Smooth muscle cell (in vitro differentiated cells): ENCODE results near the gene FZR1. TPM values are rescaled to one million over a fixed set of nuclear protein-coding genes. Genes with fewer than 3 reads are reported as not detected.

Experiments used
- DNase-seq: peaks from one replicate; lab custom pipeline; 2025; ENCODE audit not compliant: unreplicated experiment; lab: John Stamatoyannopoulos, UW
- H2AFZ ChIP-seq: fragments of 200-600 bp; sonication (generic); 2 replicates; pipeline ENCODE4 v1.6.0; 2016; ENCODE audit warnings: antibody characterized with exemption, low read depth, mild to moderate bottlenecking
- H3F3A ChIP-seq: fragments of 200-600 bp; sonication (generic); 2 replicates; pipeline ENCODE4 v1.6.0; 2017; ENCODE audit warnings: antibody characterized with exemption, low read depth
- H3K27ac ChIP-seq: fragments of 200-600 bp; sonication (generic); 2 replicates; pipeline ENCODE4 v1.5.1; 2016; ENCODE audit warnings: low read depth, mild to moderate bottlenecking
- H3K27me3 ChIP-seq: fragments of 200-600 bp; sonication (generic); 2 replicates; pipeline ENCODE4 v1.6.1; 2016; ENCODE audit warnings: low read depth, mild to moderate bottlenecking
- H3K36me3 ChIP-seq: fragments of 200-600 bp; sonication (generic); 2 replicates; pipeline ENCODE4 v1.5.1; 2016; ENCODE audit warnings: low read depth
- H3K4me1 ChIP-seq: fragments of 200-600 bp; sonication (generic); 2 replicates; pipeline ENCODE4 v1.5.1; 2016; ENCODE audit warnings: low read depth
- H3K4me2 ChIP-seq: fragments of 200-600 bp; sonication (generic); 2 replicates; pipeline ENCODE4 v1.6.0; 2016; ENCODE audit warnings: mild to moderate bottlenecking
- H3K4me3 ChIP-seq: fragments of 200-600 bp; sonication (generic); 2 replicates; pipeline ENCODE4 v1.5.1; 2016; ENCODE audit warnings: mild to moderate bottlenecking
- H3K79me2 ChIP-seq: fragments of 200-600 bp; sonication (generic); 2 replicates; pipeline ENCODE4 v1.6.0; 2016; ENCODE audit warnings: low read depth, mild to moderate bottlenecking
- H3K9ac ChIP-seq: fragments of 200-600 bp; sonication (generic); 2 replicates; pipeline ENCODE4 v1.6.0; 2016; ENCODE audit warnings: low read depth
- H3K9me3 ChIP-seq: fragments of 200-600 bp; sonication (generic); replicated peaks from 2 replicates; pipeline ENCODE4 v1.5.1; 2016; ENCODE audit warnings: low read depth
- H4K20me1 ChIP-seq: fragments of 200-600 bp; sonication (generic); 2 replicates; pipeline ENCODE4 v1.6.0; 2016; ENCODE audit warnings: low read depth
- CTCF ChIP-seq: fragments of 200-600 bp; sonication (generic); IDR thresholded peaks from 2 replicates; pipeline ENCODE4 v1.5.1; 2017; ENCODE audit warnings: borderline replicate concordance, mild to moderate bottlenecking, antibody characterized with exemption; ENCODE audit not compliant: insufficient read depth, poor library complexity, severe bottlenecking
- WGBS: methylation state at CpG from one replicate; pipeline ENCODE4 v1.1.7; 2016; ENCODE audit warnings: low lambda C conversion rate; 5-methylcytosine and 5-hydroxymethylcytosine counted together
- polyA plus RNA-seq: library from polyadenylated mRNA; unstranded; fragments of >200 nt; fragmentation: Nextera tagmentation; extraction: Ambion mirVana; gene quantifications from 2 replicates; pipeline ENCODE4 v1.2.1, GENCODE V29; 2016
- total RNA-seq: library from RNA; depleted of rRNA; stranded (reverse); fragments of >200 nt; gene quantifications from 2 replicates; pipeline ENCODE4 v1.2.3, GENCODE V29; 2014

Gene FZR1
- total and polyA plus RNA-seq, 2 experiments from 2014 or later: 16.3 to 49.7 TPM

- no peaks in the 10 kb centered on the region for H3K27me3 ChIP-seq
- H3K4me1 ChIP-seq: no peaks in the 10 kb centered on the region
- no peak for TF ChIP-seq CTCF
- H4K20me1 ChIP-seq: no peaks in the 10 kb centered on the region
- H3K9ac ChIP-seq: no peak overlapping the region
- H3K9me3 ChIP-seq: no peaks in the 10 kb centered on the region
- DNase-seq: no peak
- no peak overlapping the region for H3K4me3 ChIP-seq
- no peak overlapping the region for H3K4me2 ChIP-seq
- H3K27ac ChIP-seq: no peak overlapping the region
- 71% methylated on average over 14 of the region's 14 CpGs for WGBS
- no peaks in the 10 kb centered on the region for H3K36me3 ChIP-seq
- H2AFZ ChIP-seq: no peak overlapping the region
- no peaks in the 10 kb centered on the region for H3K79me2 ChIP-seq
- H3F3A ChIP-seq: no peaks in the 10 kb centered on the region
These were observed 36.2 kb upstream of the FZR1 start for GRCh38 chr19:3469638-3470499.

- 74% methylated on average over 11 of the region's 11 CpGs for whole genome bisulfite sequencing
- H3K4me3 ChIP-seq: no peak overlapping the region
- no peak overlapping the region for H3K4me2 ChIP-seq
- no peak overlapping the region for H3K27ac ChIP-seq
- H3F3A ChIP-seq: no peaks in the 10 kb centered on the region
- no peaks in the 10 kb centered on the region for H3K36me3 ChIP-seq
- H3K9me3 ChIP-seq: no peaks in the 10 kb centered on the region
- no peaks in the 10 kb centered on the region for H4K20me1 ChIP-seq
- no peak overlapping the region for H3K9ac ChIP-seq
- DNase-seq: no peak
- no peak overlapping the region for H2AFZ ChIP-seq
- no peaks in the 10 kb centered on the region for H3K27me3 ChIP-seq
- TF ChIP-seq CTCF: no peak
- no peaks in the 10 kb centered on the region for H3K4me1 ChIP-seq
- no peaks in the 10 kb centered on the region for H3K79me2 ChIP-seq
These were observed 35.5 kb upstream of the FZR1 start for GRCh38 chr19:3470500-3471128.

GRCh38 chr19:3471954-3472655, 34.0 kb upstream of the FZR1 start:
- peak; percentile 93 for TF ChIP-seq CTCF
- Histone ChIP-seq H3K27me3 (no peaks in the 10 kb centered on the region), H3K4me2 (no peak overlapping the region), H3F3A (no peaks in the 10 kb centered on the region), H3K36me3 (no peaks in the 10 kb centered on the region), H3K4me3 (no peak overlapping the region), H3K79me2 (no peaks in the 10 kb centered on the region), H4K20me1 (no peaks in the 10 kb centered on the region), H3K9ac (no peak overlapping the region), H3K9me3 (no peaks in the 10 kb centered on the region), H2AFZ (no peak overlapping the region), H3K27ac (no peak overlapping the region), H3K4me1 (no peaks in the 10 kb centered on the region)
- WGBS: 53% methylated on average over 21 of the region's 24 CpGs
- DNase-seq: peak; percentile 15
